K562 (cell line): ENCODE measurements around the gene TRANK1. TPM values are rescaled to one million over a fixed set of nuclear protein-coding genes. Genes with fewer than 3 reads are reported as not detected.

Source experiments
- ATAC-seq: fragments of 200-7000 bp; cut with Tn5 transposase; 3 replicates; pipeline ENCODE4 v1.9.1; 2020; ENCODE audit warnings: moderate library complexity
- BruUV-seq: library from RNA; stranded (reverse); fragments of 400-500 nt; replicated peaks from 2 replicates; lab custom pipeline; 2021; lab: Mats Ljungman, UMichigan
- CTCF ChIA-PET: fragments of 300-600 bp; formaldehyde crosslinking; extraction: SDS; loops from one replicate; lab custom pipeline; 2021; ENCODE audit warnings: low intra/inter-chr PET ratio; lab: Yijun Ruan, JAX
- POLR2A ChIA-PET: fragments of 300-600, 350-650 bp; sonication (Branson Sonifier 250); formaldehyde crosslinking; extraction: SDS; loops from one replicate; lab custom pipeline; 2021; ENCODE audit warnings: antibody characterized with exemption, inconsistent platforms; lab: Yijun Ruan, JAX
- DNase-seq, 4 experiments: peaks; one replicate each; pipeline versions ENCODE4 v3.0.0 to v3.0.0-alpha.2; 2011 to 2018; ENCODE audit warnings: low spot score in 3 of 4, mixed read lengths in 3 of 4; ENCODE audit errors: extremely low read depth in 1 of 4
- FAIRE-seq: peaks from 2 replicates; lab custom pipeline; 2011; peaks lifted over from hg19 to GRCh38; lab: Jason Lieb, UNC
- H2AFZ ChIP-seq: 2 replicates; pipeline ENCODE4 v1.6.0; 2011; ENCODE audit warnings: low read depth, low read length, control low read depth, inconsistent platforms
- H3K27ac ChIP-seq: fragments of 200-600 bp; 3 replicates; pipeline ENCODE4 v1.8.0; 2011; ENCODE audit warnings: low read depth, mild to moderate bottlenecking, control low read depth, inconsistent platforms, low read length, moderate library complexity, mixed read lengths; ENCODE audit errors: extremely low read depth
- H3K27me3 ChIP-seq, 2 experiments: fragments of 300-600 bp in 1 of 2; 2 replicates in 1 of 2; 3 replicates in 1 of 2; pipeline versions ENCODE4 v1.6.0 to v1.8.0; 2011; ENCODE audit warnings: inconsistent platforms in 2 of 2, low read length in 2 of 2, mild to moderate bottlenecking in 1 of 2, mixed read lengths in 1 of 2, moderate library complexity in 1 of 2; ENCODE audit not compliant: control insufficient read depth in 2 of 2, insufficient read depth in 2 of 2
- H3K36me3 ChIP-seq: fragments of 300-600 bp; 3 replicates; pipeline ENCODE4 v1.8.0; 2011; ENCODE audit warnings: mild to moderate bottlenecking, low read length, inconsistent platforms; ENCODE audit not compliant: control insufficient read depth, insufficient read depth
- H3K4me1 ChIP-seq, 2 experiments: fragments of 200-600 bp in 1 of 2; replicated peaks in 1 of 2; 2 replicates in 1 of 2; 3 replicates in 1 of 2; pipeline versions ENCODE4 v1.5.1 to v1.8.0; 2011; ENCODE audit warnings: inconsistent platforms in 2 of 2, low read length in 2 of 2, mild to moderate bottlenecking in 1 of 2, mixed read lengths in 1 of 2, moderate library complexity in 1 of 2; ENCODE audit not compliant: control insufficient read depth in 2 of 2, insufficient read depth in 2 of 2
- H3K4me2 ChIP-seq: 2 replicates; pipeline ENCODE4 v1.6.1; 2011; ENCODE audit warnings: low read length, control low read depth, inconsistent platforms, mixed read lengths; ENCODE audit not compliant: insufficient read depth
- H3K4me3 ChIP-seq: fragments of 200-600 bp; sonication (generic), shearing (Covaris generic); 2 replicates; pipeline ENCODE4 v1.5.1; 2016; ENCODE audit warnings: control low read depth, inconsistent platforms
- H3K79me2 ChIP-seq: fragments of 200-600 bp; 3 replicates; pipeline ENCODE4 v1.8.0; 2011; ENCODE audit warnings: low read length, inconsistent platforms; ENCODE audit not compliant: control insufficient read depth, insufficient read depth
- H3K9ac ChIP-seq, 2 experiments: 2 replicates each; pipeline versions ENCODE4 v1.6.0 to v1.6.1; 2011; ENCODE audit warnings: low read depth in 2 of 2, low read length in 2 of 2, control low read depth in 1 of 2, inconsistent platforms in 1 of 2, mild to moderate bottlenecking in 1 of 2, mixed read lengths in 1 of 2; ENCODE audit not compliant: insufficient read depth in 1 of 2
- H3K9me1 ChIP-seq: one replicate; pipeline ENCODE4 v1.6.0; 2011; ENCODE audit warnings: inconsistent platforms, mild to moderate bottlenecking, low read length, moderate library complexity; ENCODE audit not compliant: control insufficient read depth, insufficient read depth
- H3K9me3 ChIP-seq: replicated peaks from 2 replicates; pipeline ENCODE4 v1.5.1; 2011; ENCODE audit warnings: low read depth, low read length, inconsistent platforms; ENCODE audit not compliant: control insufficient read depth, insufficient read depth
- H4K20me1 ChIP-seq: replicated peaks from 2 replicates; pipeline ENCODE4 v1.6.1; 2011; ENCODE audit warnings: low read length, inconsistent platforms, mixed read lengths; ENCODE audit not compliant: control insufficient read depth, insufficient read depth
- BDP1 ChIP-seq: IDR thresholded peaks from 3 replicates; pipeline ENCODE4 v1.6.1; 2011; ENCODE audit not compliant: insufficient read length, insufficient read depth
- ID3 ChIP-seq, 2 experiments: fragments of 250-450 bp in 1 of 2; fragments of 450-650 bp in 1 of 2; sonication (Bioruptor Pico) in 1 of 2; IDR thresholded peaks; 2 replicates each; pipeline versions ENCODE4 v1.6.1 to v1.8.0; 2016 to 2021; ENCODE audit warnings: mild to moderate bottlenecking in 2 of 2, moderate library complexity in 2 of 2, missing compliant biosample characterization in 1 of 2, missing genetic modification characterization in 1 of 2
- KLF10 ChIP-seq: fragments of 250-450 bp; sonication (Bioruptor Pico); IDR thresholded peaks from 2 replicates; pipeline ENCODE4 v1.6.1; 2021; ENCODE audit warnings: matching md5 sums
- MYC ChIP-seq, 2 experiments: fragments of 250-450 bp in 1 of 2; sonication (Bioruptor Pico) in 1 of 2; IDR thresholded peaks; 2 replicates each; pipeline versions ENCODE4 v1.5.1 to v1.6.1; 2012 to 2021; ENCODE audit warnings: low read depth in 2 of 2, borderline replicate concordance in 1 of 2, improper control_type of control experiment in 1 of 2, low read length in 1 of 2, mild to moderate bottlenecking in 1 of 2, moderate library complexity in 1 of 2
- NFXL1 ChIP-seq: fragments of 450-650 bp; formaldehyde crosslinking; IDR thresholded peaks from 2 replicates; pipeline ENCODE4 v1.4.0; 2021; ENCODE audit warnings: mild to moderate bottlenecking
- SLC30A9 ChIP-seq: fragments of 250-450 bp; sonication (Bioruptor Pico); IDR thresholded peaks from 2 replicates; pipeline ENCODE4 v1.8.0; 2022; ENCODE audit warnings: mild to moderate bottlenecking, moderate library complexity
- SMARCA5 ChIP-seq: fragments of 450-650 bp; IDR thresholded peaks from 2 replicates; pipeline ENCODE4 v1.6.1; 2016
- TAF9B ChIP-seq: fragments of 450-650 bp; IDR thresholded peaks from 2 replicates; pipeline ENCODE4 v1.6.1; 2018; ENCODE audit warnings: mild to moderate bottlenecking; ENCODE audit not compliant: partially characterized antibody
- THRAP3 ChIP-seq: fragments of 450-650 bp; IDR thresholded peaks from 2 replicates; pipeline ENCODE4 v1.6.1; 2016; ENCODE audit warnings: mild to moderate bottlenecking, inconsistent platforms, borderline replicate concordance
- WHSC1 ChIP-seq: IDR thresholded peaks from one replicate; pipeline ENCODE4 v1.6.1; 2012; ENCODE audit warnings: low read length, control low read depth, inconsistent platforms
- ZBTB7A ChIP-seq: IDR thresholded peaks from 2 replicates; pipeline ENCODE4 v1.6.1; 2011; ENCODE audit warnings: low read depth, mild to moderate bottlenecking, low read length, moderate library complexity, borderline replicate concordance; ENCODE audit not compliant: control insufficient read depth
- ZC3H11A ChIP-seq: IDR thresholded peaks from 2 replicates; pipeline ENCODE4 v1.6.1; 2012; ENCODE audit warnings: low read depth, low read length, improper control_type of control experiment
- ZC3H8 ChIP-seq: fragments of 450-650 bp; IDR thresholded peaks from 2 replicates; pipeline ENCODE4 v1.6.1; 2017
- WGBS: fragments of 100-300 bp; shearing (Covaris generic); methylation state at CpG from one replicate; pipeline ENCODE4 v1.1.6; 2016; ENCODE audit warnings: low coverage, mixed read lengths; ENCODE audit not compliant: insufficient coverage; ENCODE audit errors: missing lambda C conversion rate; 5-methylcytosine and 5-hydroxymethylcytosine counted together
- in situ Hi-C: fragments of 300-500 bp; cut with MboI; formaldehyde crosslinking; loops from 4 replicates; pipeline ENCODE4 v1.15.0; 2018; ENCODE audit warnings: inconsistent platforms, mixed read lengths
- intact Hi-C: fragments of 100-400 bp; cut with micrococcal nuclease; formaldehyde crosslinking; loops from 2 replicates; pipeline ENCODE4 v1.14.2; 2022
- polyA plus RNA-seq, 8 experiments: library from polyadenylated mRNA; depleted of rRNA in 4 of 8; stranded (reverse) in 5 of 8; unstranded in 3 of 8; fragments of >200 nt; fragmentation: Nextera tagmentation in 2 of 8; fragmentation: Illumina TruSeq in 1 of 8; extraction: Ambion mirVana in 2 of 8; extraction: Trizol in 1 of 8; gene quantifications; 2 replicates each; pipeline versions ENCODE4 v1.2.1 to v1.2.3, GENCODE V29; 2011 to 2014; ENCODE audit warnings: inconsistent platforms in 1 of 8, missing spikeins in 1 of 8
- total RNA-seq, 7 experiments: library from RNA; depleted of rRNA in 6 of 7; stranded (reverse); fragments of >200 nt in 6 of 7; fragmentation: Illumina TruSeq in 2 of 7; extraction: Trizol in 2 of 7; gene quantifications; 2 replicates each; pipeline versions ENCODE4 v1.2.1 to v1.2.3, GENCODE V29; 2011 to 2021; ENCODE audit warnings: low replicate concordance in 1 of 7
- TF ChIP-seq, protein P1 (sequence below): fragments of 450-650 bp; formaldehyde crosslinking; IDR thresholded peaks from 2 replicates; pipeline ENCODE4 v1.4.0; 2022; ENCODE audit warnings: missing genetic modification characterization
- TF ChIP-seq, protein P2 (sequence below): fragments of 450-650 bp; IDR thresholded peaks from 2 replicates; pipeline ENCODE4 v1.6.1; 2017; ENCODE audit warnings: antibody characterized with exemption, mild to moderate bottlenecking
- TF ChIP-seq, protein P3 (sequence below): fragments of 450-650 bp; formaldehyde crosslinking; IDR thresholded peaks from 2 replicates; pipeline ENCODE4 v1.4.0; 2022; ENCODE audit warnings: mild to moderate bottlenecking, moderate library complexity

Gene TRANK1
- total and polyA plus RNA-seq, 9 of the 15 experiments (the other 6 are each of a cell fraction or from before 2014, with no cell fraction given) = 0.41 to 5.3 (median 2.1) TPM

GRCh38 chr3:36905545-36905944 is 39.3 kb downstream of the TRANK1 start:
- BruUV-seq = no TSS peak
- Histone ChIP-seq H4K20me1 (no peaks in the 10 kb centered on the region), H3K4me1 (peaks cover 25 to 34% of the 10 kb centered on the region in 2 experiments), H3K4me3 (no peak overlapping the region), H3K79me2 (no peaks in the 10 kb centered on the region), H3K4me2 (0 out of 2 replicates have a peak overlapping the region, but pooled peaks have one; percentile 11), H3K27ac (no peak overlapping the region), H3K9me1 (no peaks in the 10 kb centered on the region), H3K36me3 (no peaks in the 10 kb centered on the region), H2AFZ (0 out of 2 replicates have a peak overlapping the region, but pooled peaks have one; percentile 11), H3K27me3 (no peaks in the 10 kb centered on the region), H3K9me3 (no peaks in the 10 kb centered on the region), H3K9ac (no peak overlapping the region)
- in situ Hi-C loops (no loop called here), intact Hi-C loops (no loop called here)
- DNase-seq (peak in 1 of 4 experiments; percentile 46), FAIRE-seq (no peak), ATAC-seq (peak; percentile 9; the same call in 2 of the 3 replicates)
- 60% methylated on average over 3 of the region's 3 CpGs for WGBS
- ChIA-PET CTCF (interaction anchor here (0.7 kb wide), 1 partner anchor 54 kb away, joined by 4 read pairs; no protein-coding TSS in a partner anchor), POLR2A (interaction anchor here (2.0 to 3.2 kb wide), 2 partner anchors 12 to 53 kb away, joined by 12 to 14 read pairs; no protein-coding TSS in a partner anchor)
- TF ChIP-seq THRAP3 (no peak), ZC3H8 (no peak), TAF9B (no peak), ID3 (CRISPR knock-in tag; IDR thresholded peaks at IDR 0.05) (no peak), ID3 (tag; IDR thresholded peaks at IDR 0.05) (0 out of 2 replicates have a peak, but pooled peaks have one; percentile 55), BDP1 (no peak), ZBTB7A (no peak), SMARCA5 (no peak), SLC30A9 (CRISPR knock-in tag) (no peak), WHSC1 (peak; percentile 48), ZC3H11A (no peak), KLF10 (CRISPR knock-in tag) (no peak), NFXL1 (CRISPR knock-in tag) (no peak), MYC (IDR thresholded peaks at IDR 0.05; ENCODE audit: low read depth, low read length) (no peak), MYC (CRISPR knock-in tag; IDR thresholded peaks at IDR 0.05; ENCODE audit: borderline replicate concordance, low read depth) (no peak)
- TF ChIP-seq, protein P1, sequence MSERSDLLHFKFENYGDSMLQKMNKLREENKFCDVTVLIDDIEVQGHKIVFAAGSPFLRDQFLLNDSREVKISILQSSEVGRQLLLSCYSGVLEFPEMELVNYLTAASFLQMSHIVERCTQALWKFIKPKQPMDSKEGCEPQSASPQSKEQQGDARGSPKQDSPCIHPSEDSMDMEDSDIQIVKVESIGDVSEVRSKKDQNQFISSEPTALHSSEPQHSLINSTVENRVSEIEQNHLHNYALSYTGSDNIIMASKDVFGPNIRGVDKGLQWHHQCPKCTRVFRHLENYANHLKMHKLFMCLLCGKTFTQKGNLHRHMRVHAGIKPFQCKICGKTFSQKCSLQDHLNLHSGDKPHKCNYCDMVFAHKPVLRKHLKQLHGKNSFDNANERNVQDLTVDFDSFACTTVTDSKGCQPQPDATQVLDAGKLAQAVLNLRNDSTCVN (CRISPR knock-in tag) = no peak
- TF ChIP-seq, protein P2, sequence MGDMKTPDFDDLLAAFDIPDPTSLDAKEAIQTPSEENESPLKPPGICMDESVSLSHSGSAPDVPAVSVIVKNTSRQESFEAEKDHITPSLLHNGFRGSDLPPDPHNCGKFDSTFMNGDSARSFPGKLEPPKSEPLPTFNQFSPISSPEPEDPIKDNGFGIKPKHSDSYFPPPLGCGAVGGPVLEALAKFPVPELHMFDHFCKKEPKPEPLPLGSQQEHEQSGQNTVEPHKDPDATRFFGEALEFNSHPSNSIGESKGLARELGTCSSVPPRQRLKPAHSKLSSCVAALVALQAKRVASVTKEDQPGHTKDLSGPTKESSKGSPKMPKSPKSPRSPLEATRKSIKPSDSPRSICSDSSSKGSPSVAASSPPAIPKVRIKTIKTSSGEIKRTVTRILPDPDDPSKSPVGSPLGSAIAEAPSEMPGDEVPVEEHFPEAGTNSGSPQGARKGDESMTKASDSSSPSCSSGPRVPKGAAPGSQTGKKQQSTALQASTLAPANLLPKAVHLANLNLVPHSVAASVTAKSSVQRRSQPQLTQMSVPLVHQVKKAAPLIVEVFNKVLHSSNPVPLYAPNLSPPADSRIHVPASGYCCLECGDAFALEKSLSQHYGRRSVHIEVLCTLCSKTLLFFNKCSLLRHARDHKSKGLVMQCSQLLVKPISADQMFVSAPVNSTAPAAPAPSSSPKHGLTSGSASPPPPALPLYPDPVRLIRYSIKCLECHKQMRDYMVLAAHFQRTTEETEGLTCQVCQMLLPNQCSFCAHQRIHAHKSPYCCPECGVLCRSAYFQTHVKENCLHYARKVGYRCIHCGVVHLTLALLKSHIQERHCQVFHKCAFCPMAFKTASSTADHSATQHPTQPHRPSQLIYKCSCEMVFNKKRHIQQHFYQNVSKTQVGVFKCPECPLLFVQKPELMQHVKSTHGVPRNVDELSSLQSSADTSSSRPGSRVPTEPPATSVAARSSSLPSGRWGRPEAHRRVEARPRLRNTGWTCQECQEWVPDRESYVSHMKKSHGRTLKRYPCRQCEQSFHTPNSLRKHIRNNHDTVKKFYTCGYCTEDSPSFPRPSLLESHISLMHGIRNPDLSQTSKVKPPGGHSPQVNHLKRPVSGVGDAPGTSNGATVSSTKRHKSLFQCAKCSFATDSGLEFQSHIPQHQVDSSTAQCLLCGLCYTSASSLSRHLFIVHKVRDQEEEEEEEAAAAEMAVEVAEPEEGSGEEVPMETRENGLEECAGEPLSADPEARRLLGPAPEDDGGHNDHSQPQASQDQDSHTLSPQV = 0 out of 2 replicates have a peak, but pooled peaks have one; percentile 29
- TF ChIP-seq, protein P3, sequence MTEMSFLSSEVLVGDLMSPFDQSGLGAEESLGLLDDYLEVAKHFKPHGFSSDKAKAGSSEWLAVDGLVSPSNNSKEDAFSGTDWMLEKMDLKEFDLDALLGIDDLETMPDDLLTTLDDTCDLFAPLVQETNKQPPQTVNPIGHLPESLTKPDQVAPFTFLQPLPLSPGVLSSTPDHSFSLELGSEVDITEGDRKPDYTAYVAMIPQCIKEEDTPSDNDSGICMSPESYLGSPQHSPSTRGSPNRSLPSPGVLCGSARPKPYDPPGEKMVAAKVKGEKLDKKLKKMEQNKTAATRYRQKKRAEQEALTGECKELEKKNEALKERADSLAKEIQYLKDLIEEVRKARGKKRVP (CRISPR knock-in tag) = no peak
